Gastrocnemius medialis (tissue), 4 donors: Measurements from ENCODE around the gene CASP9. TPM values are rescaled to one million over a fixed set of nuclear protein-coding genes. Genes with fewer than 3 reads are reported as not detected.
"Not testable (repeated sequence)": the region's sequence is repeated elsewhere in the genome, so short reads cannot be mapped to it uniquely, and the experiment has no call there.

Source experiments
- ATAC-seq, 2 donors: fragments of 150-250 bp; one replicate each; pipeline ENCODE4 v1.9.1; 2016
- DNase-seq, 2 donors: peaks; one replicate each; pipeline ENCODE4 v3.0.0-alpha.2; 2019
- H3K27ac ChIP-seq, 4 donors: fragments of 200-600 bp; sonication (generic); 1 replicate in 1 of 4; 2 replicates in 3 of 4; pipeline ENCODE4 v1.5.1; 2016 to 2018; ENCODE audit warnings: mild to moderate bottlenecking in 2 of 4, moderate library complexity in 1 of 4
- H3K27me3 ChIP-seq, 3 donors: fragments of 200-600 bp; sonication (generic) in 2 of 3; 1 replicate in 1 of 3; 2 replicates in 2 of 3; pipeline versions ENCODE4 v1.5.1 to v1.6.0; 2016 to 2019; ENCODE audit warnings: mild to moderate bottlenecking in 1 of 3, moderate library complexity in 1 of 3
- H3K36me3 ChIP-seq, 2 donors: fragments of 200-600 bp; sonication (generic) in 1 of 2; one replicate each; pipeline ENCODE4 v1.5.1; 2017 to 2018
- H3K4me1 ChIP-seq, 2 donors: fragments of 200-600 bp; sonication (generic) in 1 of 2; one replicate each; pipeline ENCODE4 v1.5.1; 2016 to 2017; ENCODE audit warnings: mild to moderate bottlenecking in 2 of 2
- H3K4me3 ChIP-seq, 4 donors: fragments of 200-600 bp; sonication (generic) in 3 of 4; 1 replicate in 1 of 4; 2 replicates in 3 of 4; pipeline ENCODE4 v1.5.1; 2016 to 2019; ENCODE audit warnings: mild to moderate bottlenecking in 2 of 4
- H3K9me3 ChIP-seq, 3 donors: fragments of 200-600 bp; sonication (generic) in 2 of 3; 1 replicate in 1 of 3; 2 replicates in 2 of 3; pipeline ENCODE4 v1.5.1; 2016 to 2019
- CTCF ChIP-seq, 5 experiments: fragments of 450-650 bp in 3 of 5; fragments of 200-600 bp in 2 of 5; sonication (generic) in 2 of 5; IDR thresholded peaks in 4 of 5; conservative IDR thresholded peaks in 1 of 5; 1 replicate in 4 of 5; 2 replicates in 1 of 5; pipeline ENCODE4 v1.5.1; 2016 to 2019; ENCODE audit warnings: antibody characterized with exemption in 5 of 5, mild to moderate bottlenecking in 3 of 5, moderate library complexity in 3 of 5
- POLR2A ChIP-seq, 2 donors: fragments of 450-650 bp; IDR thresholded peaks; one replicate each; pipeline ENCODE4 v1.6.1; 2017; ENCODE audit warnings: antibody characterized with exemption in 2 of 2, mild to moderate bottlenecking in 2 of 2, moderate library complexity in 2 of 2
- in situ Hi-C, 4 donors: fragments of 200-750 bp; cut with MboI; loops; one replicate each; pipeline versions ENCODE4 v1.15.0 to v1.8.0; 2017; ENCODE audit warnings: low sequenced_read_pairs in 4 of 4
- intact Hi-C: fragments of 100-400 bp; cut with DNase I; formaldehyde crosslinking; loops from one replicate; pipeline ENCODE4 v1.15.1; 2023; ENCODE audit warnings: low total_unique reads
- total RNA-seq, 4 donors: library from RNA; depleted of rRNA; stranded (reverse); fragments of >200 nt; gene quantifications; one replicate each; pipeline versions ENCODE4 v1.1.0 to v1.2.3, GENCODE V29; 2016

CASP9 gene
- total RNA-seq, 4 donors from 2014 or later = 5.2 to 9.6 (median 8.0) TPM

- Histone ChIP-seq H3K27ac (no peak overlapping the region), H3K4me3 (no peak overlapping the region), H3K27me3 (no peaks in the 10 kb centered on the region), H3K4me1 (no peaks in the 10 kb centered on the region), H3K36me3 (peaks cover 0 to 3% of the 10 kb centered on the region in 2 donors), H3K9me3 (no peaks in the 10 kb centered on the region)
- intact Hi-C loops = no loop called here
- DNase-seq = no peak
- no peak for TF ChIP-seq POLR2A (IDR thresholded peaks at IDR 0.05)
- TF ChIP-seq CTCF (IDR thresholded peaks at IDR 0.05 in 4 of 5, conservative IDR thresholded peaks at IDR 0.05 in 1 of 5) = no peak
- in situ Hi-C loops = no loop called here
- no peak for ATAC-seq
Observed at GRCh38 chr1:15485636-15486035, 38.4 kb downstream of the CASP9 start.

DNA sequence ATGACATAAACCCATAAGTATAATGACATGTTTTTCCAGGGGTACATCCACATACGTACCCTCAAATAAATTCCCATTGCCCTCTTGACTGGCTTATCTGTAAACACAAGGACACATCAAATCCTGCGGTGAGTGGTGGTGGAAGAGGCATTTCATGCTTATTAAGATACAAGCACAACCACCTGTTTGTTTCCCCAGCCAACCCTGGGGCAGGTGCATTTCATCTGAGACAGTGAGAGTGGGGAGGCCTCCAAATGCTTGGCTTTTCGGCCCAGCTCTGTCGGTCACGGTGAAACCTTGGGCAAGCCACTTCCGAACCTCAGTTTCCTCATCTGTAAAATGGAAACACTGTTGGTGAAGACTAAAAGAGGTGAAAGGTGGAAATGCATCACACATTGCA is 39.6 kb downstream of the CASP9 start:
- H3K9me3 ChIP-seq, H3K4me3 ChIP-seq, H3K27me3 ChIP-seq, DNase-seq, in situ Hi-C loops, H3K36me3 ChIP-seq, ATAC-seq, H3K27ac ChIP-seq, H3K4me1 ChIP-seq, intact Hi-C loops: not testable (repeated sequence)

DNA sequence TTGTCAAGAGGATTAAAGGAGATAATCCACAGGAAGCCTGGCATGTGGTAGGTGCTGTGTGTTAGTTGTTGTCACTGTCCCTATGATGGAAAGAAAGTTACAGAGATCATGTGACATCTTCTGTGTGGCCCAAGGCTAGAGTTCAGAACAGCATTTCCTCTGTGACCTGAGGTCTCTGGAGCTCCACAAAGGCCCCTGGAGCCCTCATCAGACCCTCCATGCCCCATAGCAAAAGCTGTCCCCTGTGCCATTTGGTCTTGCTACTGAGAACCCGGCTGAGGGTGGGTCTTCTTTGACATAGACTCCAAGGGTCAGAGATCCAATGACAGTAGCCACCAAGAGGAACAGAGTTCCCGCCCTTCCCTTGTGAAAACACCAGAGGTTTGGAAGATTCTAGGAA is 40.0 kb downstream of the CASP9 start:
- intact Hi-C loops = no loop called here
- H3K4me1 ChIP-seq = no peaks in the 10 kb centered on the region
- H3K4me3 ChIP-seq = no peak overlapping the region
- peaks cover 0 to 3% of the 10 kb centered on the region in 2 donors for H3K36me3 ChIP-seq
- no peaks in the 10 kb centered on the region for H3K9me3 ChIP-seq
- no peaks in the 10 kb centered on the region for H3K27me3 ChIP-seq
- ATAC-seq (no peak), DNase-seq (no peak)
- H3K27ac ChIP-seq = no peak overlapping the region
- in situ Hi-C loops = no loop called here
- TF ChIP-seq POLR2A (IDR thresholded peaks at IDR 0.05) (no peak), CTCF (IDR thresholded peaks at IDR 0.05 in 4 of 5, conservative IDR thresholded peaks at IDR 0.05 in 1 of 5) (no peak)

GRCh38 chr1:15482983-15483543 is 41.0 kb downstream of the CASP9 start:
- not testable (repeated sequence) for ATAC-seq, DNase-seq

DNA sequence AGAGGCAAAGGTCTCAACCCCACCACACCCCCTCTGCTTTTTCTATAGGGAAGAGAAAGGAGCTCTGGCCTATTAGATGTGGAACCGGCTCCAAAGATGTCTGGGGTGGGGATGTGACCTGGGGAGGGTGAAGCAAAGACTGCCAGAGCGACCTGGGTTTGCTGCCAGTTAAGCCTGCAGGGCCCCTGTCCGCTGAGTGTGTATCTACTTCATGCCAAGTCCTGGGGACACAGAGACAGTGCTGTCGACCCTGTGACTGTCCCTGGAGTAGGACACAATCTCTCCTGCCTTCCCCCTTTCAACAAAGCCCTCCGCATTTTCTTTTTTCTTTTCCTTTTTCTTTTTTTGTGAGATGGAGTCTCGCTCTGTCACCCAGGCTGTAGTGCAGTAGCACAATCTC is 41.6 kb downstream of the CASP9 start:
- H3K36me3 ChIP-seq, H3K27ac ChIP-seq, H3K9me3 ChIP-seq, H3K27me3 ChIP-seq, in situ Hi-C loops, intact Hi-C loops, DNase-seq, ATAC-seq, H3K4me1 ChIP-seq, H3K4me3 ChIP-seq: not testable (repeated sequence)

More at GRCh38 chr1:15482983-15483543, 41.0 kb downstream of the CASP9 start:
- H3K27ac ChIP-seq, in situ Hi-C loops, H3K27me3 ChIP-seq, H3K4me1 ChIP-seq, H3K36me3 ChIP-seq, H3K9me3 ChIP-seq, H3K4me3 ChIP-seq, intact Hi-C loops: not testable (repeated sequence)

- H3K9me3 ChIP-seq = no peaks in the 10 kb centered on the region
- H3K27ac ChIP-seq = no peak overlapping the region
- no peaks in the 10 kb centered on the region for H3K36me3 ChIP-seq
- no peak overlapping the region for H3K4me3 ChIP-seq
- DNase-seq (no peak), ATAC-seq (no peak)
- H3K27me3 ChIP-seq = no peaks in the 10 kb centered on the region
- H3K4me1 ChIP-seq = no peaks in the 10 kb centered on the region
- intact Hi-C loops = no loop called here
- in situ Hi-C loops = no loop called here
- TF ChIP-seq CTCF (IDR thresholded peaks at IDR 0.05 in 4 of 5, conservative IDR thresholded peaks at IDR 0.05 in 1 of 5) (no peak), POLR2A (IDR thresholded peaks at IDR 0.05) (no peak)
Observed at GRCh38 chr1:15479654-15480347, 44.2 kb downstream of the CASP9 start.
